ENCODE results near the gene SLC2A9.

The SLC2A9 gene

DNA sequence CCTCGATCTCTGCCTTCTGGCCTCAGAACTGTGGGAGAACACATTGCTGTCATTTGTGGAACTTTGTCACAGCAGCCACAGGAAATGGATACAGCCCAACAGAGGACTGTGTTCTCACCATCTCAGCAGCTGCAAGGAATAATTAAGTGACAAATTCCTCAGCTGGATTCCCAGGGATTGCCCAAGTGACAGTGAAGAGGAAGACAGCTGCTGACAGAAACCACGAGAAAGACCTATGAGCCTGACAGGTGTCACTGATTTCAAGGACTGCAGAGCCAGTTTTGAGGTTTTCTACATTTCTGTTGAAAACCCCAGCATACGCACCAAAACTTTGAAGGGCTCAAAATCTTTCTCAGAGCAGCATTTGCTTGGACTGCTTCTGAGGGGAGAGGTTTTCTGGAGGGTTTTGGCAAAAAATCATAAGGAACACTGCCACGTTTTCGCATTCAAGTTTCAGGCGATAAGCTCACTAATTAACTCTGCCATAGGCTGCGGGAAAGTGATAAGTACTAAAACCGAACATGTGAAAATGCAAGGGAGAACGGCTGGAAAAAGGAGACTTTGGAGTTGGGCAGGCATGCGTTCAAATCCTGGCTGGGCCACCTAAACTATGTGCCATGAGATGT lies 151.0 kb downstream of the SLC2A9 start:
- H3K4me3 ChIP-seq: no peak overlapping the region
- no peak overlapping the region for H3K27ac ChIP-seq

DNA sequence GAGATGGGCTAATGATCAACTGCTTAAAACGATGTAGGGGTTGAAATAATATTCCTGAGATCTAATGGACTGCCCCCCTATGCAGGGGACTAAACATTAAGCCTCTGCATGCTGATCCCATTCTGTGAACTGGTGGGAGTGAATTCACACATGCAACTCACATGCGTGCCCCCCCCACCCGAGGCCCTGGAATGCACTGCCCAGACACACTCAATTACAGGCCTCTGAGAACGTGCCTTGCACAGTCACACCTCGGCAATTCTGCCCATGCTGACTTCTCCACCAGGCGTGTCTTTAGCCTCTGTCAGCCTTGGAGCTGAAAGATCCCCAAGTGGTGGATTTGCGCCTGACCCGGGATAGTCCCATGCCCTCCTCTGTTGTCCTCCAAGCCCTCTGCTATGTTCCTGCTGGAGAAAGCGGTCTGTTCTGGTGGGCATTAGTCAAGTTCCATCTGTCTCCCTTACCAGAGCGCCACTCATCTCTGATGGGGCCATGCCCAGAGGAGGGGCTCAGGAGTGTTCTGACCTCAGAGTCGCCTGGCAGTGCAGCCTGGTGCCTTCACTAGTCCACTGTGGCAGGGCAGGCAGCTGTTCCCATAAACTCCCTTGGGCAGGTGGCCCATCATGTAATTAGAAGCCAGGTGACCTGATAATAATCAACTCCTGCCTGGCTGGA lies 153.4 kb downstream of the SLC2A9 start:
- Histone ChIP-seq H3K27ac (no peak overlapping the region), H3K4me3 (no peak overlapping the region)

DNA sequence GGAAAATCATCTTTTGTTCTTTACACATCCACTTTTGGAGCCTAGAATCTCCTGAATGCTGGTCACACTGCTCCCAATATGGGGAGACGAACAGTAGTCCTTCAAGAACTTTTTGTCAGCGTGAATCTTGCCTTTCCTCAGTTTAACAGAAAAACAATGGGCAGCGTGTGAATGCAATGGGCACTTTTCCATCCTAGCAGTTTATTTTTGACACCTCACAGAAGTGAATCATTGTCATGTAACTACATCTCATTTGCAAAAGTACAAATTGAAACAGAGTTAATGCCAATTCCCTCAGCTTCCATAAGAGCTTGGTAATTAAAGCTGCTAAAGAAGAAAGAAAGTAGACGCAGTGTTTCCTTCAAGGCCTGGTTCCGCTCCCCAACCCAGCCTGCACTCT lies 154.4 kb downstream of the SLC2A9 start:
- Histone ChIP-seq H3K27ac (no peak overlapping the region), H3K4me3 (no peak overlapping the region)

DNA sequence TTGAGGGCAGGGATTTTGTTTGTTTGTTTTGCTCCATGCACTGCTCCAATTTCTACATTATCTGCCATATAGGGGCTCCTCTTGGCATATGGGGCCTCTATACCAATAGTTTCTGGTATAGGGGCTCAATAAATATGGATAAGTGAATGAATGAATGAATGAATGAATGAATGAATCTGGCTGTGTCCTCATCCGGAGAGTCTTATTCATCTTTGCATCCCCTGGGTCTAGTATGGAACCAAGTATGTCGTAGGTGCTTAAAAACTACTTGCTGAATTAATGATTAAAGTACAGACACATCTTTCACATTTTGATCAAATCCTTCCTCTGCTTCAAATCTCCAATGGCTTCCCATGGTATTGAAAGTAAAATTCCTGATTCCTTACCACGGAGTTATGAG lies 159.7 kb downstream of the SLC2A9 start:
- Histone ChIP-seq H3K27ac (no peak overlapping the region), H3K4me3 (no peak overlapping the region)

DNA sequence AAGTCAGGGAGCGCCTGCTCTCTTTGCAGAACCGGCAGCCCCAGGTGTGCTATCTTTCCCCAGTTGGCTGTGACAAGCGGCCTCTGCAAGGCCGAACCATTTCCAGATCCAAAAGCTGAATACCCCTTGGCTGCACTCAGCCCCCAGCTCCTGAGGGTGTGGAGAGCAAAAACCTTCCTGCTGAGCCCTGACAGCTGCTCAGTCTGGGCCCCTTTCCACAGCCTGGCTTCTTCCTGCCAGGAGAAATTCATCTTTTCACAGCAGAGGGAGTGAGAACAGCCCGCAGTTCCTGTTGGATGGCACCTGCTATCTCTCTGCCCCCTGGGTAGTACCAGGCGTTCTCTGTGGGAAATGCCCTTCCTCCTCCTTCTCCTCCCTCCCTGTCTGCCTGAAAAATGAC lies 161.5 kb downstream of the SLC2A9 start:
- no peak overlapping the region for H3K4me3 ChIP-seq

DNA sequence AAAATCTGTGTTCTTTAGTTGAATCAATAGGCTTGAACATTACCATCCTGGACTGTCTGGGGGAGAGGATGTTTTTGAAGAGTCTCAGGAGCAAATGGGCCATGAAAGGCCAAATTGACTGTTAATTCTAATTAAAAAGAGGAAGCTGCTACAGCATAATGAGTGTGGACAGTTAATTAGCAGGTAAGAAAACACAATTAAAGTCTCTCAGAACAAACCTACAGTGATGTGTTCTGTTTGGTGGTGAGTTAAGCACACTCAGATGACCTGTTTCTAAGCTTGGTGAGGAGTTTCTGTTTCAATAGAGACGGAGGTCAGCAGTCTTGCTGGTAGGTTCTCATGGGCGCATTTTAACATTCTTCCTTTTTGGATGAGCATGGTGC lies 171.8 kb downstream of the SLC2A9 start:
- Histone ChIP-seq H3K4me3 (no peak overlapping the region), H3K27ac (no peak overlapping the region)

More for the DNA sequence above, 161.5 kb downstream of the SLC2A9 start:
- H3K27ac ChIP-seq: no peak overlapping the region

DNA sequence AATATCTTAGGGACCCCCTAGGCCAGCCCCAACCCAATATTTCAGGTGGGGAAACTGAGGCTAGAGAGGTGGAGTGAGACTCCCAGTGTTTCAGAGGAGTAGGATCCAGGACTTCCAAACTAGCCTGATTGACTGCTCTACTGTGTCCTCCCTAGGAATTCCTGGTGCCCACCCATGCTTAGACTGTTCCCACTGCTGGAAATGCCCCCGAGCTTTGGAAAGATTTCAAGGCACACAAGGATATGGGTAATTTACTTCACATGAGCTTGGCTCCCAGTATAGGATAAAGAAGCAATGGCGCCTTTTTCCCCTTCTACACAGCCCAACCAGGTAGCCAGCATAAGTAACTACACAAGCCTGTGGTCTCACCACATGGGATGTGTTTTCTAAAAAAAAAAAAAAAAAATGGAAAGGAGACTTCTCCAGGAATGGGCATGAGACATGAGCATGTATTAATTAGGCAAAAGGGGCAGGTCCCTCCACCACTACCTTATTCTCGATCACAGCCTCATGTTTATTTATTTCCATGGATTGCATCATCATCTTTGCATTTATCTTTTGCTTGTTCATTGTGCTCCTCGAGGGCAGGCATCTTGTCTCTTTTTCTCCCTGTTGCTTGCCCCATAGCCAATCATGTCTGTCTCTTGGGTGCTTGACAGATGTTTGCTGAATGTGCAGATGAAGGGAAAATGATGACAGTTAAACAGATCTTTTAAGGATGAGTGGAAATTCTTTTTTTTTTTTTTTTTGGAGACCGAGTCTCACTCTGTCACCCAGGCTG lies 173.1 kb downstream of the SLC2A9 start:
- Histone ChIP-seq H3K27ac (no peak overlapping the region), H3K4me3 (no peak overlapping the region)

DNA sequence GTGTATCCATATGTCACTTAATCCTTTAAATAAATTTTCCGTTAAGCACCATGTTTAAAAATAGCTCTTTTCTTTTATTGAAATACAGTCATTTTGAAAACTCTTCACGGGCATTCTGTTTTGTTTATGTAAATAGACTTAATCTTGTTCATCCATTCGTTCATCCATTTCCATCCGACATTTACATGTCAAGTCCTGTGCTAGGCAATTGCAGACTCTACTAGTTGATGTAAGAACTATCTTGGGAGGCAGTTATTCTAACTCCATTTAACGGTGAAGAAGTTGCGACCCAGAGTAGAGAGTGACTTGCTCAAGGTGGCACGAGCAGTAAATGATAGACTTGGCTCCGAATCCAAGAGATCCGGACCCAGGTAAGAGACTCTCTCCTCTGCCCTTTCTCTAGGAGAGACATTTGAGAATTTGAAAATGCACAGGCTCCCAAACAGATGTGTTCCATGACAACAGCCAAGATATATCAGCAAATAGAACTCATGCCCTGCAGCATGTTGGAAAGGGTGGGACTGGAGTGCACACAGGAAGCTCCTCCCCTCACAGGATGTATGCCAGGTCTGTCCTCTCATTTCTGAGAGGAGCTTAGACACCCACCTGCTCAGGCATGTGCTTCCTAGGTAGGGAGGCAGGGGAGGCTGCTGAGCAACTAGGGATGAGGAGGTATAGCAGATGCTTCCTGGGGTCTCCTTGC lies 175.4 kb downstream of the SLC2A9 start:
- Histone ChIP-seq H3K27ac (no peak overlapping the region), H3K4me3 (no peak overlapping the region)

DNA sequence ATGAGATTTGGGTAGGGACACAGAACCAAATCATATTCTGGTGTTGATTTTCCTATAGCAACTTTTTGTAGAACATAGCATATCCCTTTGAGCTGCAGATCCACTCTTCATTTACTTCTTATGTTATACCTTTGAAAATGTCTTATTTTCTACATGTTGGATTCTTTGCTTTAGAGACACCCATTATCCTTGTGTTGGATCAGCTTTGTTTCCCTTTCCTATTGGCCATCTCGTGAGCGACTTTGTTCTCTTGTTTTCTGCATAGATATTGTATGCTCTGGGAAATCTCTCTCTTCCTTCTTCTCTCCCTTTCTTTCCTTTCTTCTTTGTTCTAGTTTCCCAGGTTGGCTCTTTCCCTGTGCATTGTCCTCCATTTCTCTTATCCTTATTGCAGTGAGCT lies 180.2 kb downstream of the SLC2A9 start:
- no peak overlapping the region for H3K27ac ChIP-seq
- H3K4me3 ChIP-seq: no peak overlapping the region

DNA sequence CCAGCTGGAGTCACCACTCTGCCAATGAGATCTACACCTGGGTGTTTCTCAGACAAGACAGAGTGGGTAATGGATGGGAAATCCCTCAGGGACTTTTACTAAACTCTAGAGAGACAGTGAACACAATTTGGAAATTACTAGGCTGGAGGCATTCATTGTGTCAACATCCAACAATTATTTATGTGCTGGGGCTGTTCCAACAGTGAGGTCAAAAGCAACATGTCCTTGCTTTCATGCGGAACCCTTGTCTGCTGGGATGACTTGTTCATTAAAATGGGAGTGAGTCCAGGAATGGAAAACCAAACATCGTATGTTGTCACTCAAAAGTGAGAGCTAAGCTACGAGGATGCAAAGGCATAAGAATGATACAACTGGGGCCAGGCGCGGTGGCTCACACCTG lies 185.9 kb downstream of the SLC2A9 start:
- Histone ChIP-seq H3K27ac (no peak overlapping the region), H3K4me3 (no peak overlapping the region)

DNA sequence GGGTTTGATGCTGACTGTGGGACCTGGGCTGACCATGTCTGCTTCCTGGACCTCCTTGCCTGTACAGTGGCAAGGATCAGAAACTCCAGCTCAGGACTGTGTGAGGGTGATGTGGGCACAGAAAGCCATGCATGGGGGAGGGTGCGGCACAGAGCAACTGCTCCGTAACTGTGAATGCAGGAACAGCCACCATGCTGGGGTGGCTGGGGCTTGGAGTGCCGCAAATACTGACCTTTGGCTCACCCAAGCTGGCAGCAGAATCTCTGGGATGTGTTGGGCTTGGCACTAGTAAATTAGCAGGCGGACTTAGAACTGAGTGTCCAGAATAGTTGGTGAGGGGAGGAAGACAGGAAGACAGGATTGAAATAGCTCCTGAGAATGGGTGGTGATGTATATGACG lies 187.9 kb downstream of the SLC2A9 start:
- H3K4me3 ChIP-seq: no peak overlapping the region
- no peak overlapping the region for H3K27ac ChIP-seq

DNA sequence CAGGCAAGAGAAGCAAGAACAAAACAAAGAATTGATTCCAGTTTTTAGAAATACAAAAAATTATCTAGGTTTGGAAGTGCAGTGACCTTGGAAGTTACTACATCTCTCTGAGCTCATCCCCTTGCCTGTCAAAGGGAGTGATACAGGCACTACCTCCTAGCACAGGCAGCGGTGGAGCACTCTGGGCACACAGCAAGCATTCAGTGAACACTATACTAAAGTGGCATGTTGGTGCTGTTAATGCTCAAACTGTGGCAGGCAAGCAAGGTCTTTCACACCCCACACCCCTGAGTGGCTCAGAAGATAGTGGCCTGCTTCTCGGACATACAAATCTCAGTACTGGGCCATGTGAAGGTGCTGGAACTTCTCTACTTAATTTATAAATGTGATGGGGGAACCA lies 188.7 kb downstream of the SLC2A9 start:
- H3K27ac ChIP-seq: no peak overlapping the region
- no peak overlapping the region for H3K4me3 ChIP-seq

DNA sequence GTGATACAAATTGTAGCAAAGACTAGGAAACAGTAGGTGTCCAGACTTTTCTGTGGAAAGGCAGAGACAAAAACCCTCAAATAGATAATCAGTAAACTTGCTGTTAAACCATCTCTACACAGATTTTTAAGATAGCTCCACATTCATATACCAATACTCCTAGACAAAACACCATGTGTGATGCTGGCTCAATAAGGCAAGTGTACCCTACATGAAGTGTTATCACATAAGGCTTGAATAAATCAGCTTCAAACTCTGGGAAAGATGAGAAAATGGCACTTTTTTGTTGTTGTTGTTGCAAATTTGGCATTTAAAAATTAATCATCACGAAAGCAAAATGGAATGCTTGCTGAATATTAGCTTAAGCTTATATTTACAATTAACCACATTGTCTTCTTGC lies 194.7 kb downstream of the SLC2A9 start:
- Histone ChIP-seq H3K4me3 (no peak overlapping the region), H3K27ac (no peak overlapping the region)

DNA sequence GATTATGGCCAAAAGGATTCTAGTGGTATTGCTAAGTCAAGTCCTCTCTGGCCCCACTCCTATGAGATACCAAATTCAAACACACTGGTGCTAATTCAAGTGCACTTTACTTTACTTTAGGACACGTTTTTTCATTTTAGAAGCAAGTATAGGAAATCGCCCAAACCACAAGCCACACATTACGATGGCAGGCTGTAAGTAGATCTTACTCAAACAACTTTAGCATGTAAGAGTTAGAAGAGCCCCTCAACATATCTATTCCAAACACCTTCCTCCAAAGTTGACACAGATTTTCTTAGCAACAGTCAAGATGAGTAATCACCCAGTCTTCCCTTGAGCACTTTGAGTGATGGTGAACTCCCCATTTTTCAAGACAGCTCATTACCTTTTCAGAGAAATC lies 196.2 kb downstream of the SLC2A9 start:
- Histone ChIP-seq H3K27ac (no peak overlapping the region), H3K4me3 (no peak overlapping the region)

DNA sequence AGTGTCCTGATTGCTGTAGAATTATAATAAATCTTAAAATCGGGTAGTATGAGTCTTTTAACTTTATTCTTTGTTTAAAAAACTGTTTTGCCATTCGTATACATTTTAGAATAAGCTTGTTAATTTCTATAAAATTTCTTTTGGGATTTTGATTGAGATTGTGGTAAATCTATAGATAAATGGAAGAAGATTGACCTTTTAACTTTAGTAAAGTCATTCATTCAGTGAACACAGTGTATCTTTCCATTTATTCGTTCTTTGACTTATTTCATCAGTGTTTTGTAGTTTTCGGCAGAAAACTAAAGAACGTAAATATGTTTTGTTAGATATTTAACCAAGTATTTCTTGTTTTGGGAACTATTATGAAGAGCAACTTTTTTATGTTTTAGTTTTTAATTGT lies 201.0 kb downstream of the SLC2A9 start:
- no peak overlapping the region for H3K4me3 ChIP-seq
- H3K27ac ChIP-seq: no peak overlapping the region

DNA sequence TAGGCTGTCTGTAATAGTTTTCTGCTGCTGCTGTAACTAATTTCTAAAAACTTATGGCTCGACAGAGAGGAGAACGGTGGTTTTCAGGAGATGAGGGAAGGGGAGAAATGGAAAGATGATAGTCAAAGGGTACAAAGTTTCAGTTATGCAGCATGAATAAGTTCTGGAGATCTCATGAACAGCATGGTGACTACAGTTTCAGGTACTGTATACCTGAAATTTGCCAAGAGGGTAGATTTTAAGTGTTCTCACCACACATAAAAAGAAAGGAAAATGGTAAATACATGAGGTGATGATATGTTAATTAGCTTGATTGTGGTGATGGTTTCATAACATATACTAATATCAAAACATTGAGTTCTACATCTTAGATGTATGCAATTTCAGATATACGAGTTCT lies 205.0 kb downstream of the SLC2A9 start:
- H3K4me3 ChIP-seq: no peak overlapping the region

DNA sequence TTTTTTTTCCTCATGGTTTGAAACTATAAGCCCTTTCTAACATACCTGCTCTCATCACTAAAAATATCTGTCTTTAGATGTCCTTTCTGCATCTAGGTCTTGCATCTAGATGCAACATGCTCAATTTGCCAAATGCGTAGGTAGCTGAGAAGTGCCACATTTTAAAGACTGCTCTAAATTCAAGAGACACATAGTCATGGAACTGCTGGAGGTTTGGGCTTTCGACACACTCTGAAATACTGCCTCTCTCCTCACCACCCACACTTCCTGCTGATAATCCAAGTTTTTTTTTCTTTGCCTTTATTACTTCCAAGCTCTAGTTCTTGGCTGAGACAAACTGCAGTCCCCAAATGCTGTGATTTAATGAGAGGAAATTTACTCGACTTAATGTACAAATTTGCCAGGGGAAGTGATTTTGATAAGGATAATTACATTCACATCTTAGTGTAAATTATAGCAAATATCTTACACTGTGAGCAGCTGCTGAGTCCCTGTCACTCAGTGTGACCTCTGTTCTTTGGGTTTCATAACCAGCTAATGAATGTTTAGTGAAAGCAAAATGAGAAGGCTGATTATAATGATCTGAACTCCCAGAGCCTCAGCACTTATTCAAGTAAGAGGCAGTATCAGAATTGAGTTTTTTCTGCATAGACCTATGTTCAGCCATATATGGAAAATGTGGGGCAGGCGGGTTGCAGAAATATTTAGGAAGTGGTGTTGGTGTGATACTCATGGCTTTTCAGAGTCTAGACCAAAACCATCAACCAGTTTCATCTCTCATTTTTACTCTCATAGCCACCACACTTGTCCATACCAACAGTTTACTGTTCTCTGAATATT lies 208.6 kb downstream of the SLC2A9 start:
- H3K4me3 ChIP-seq: no peak overlapping the region
- H3K27ac ChIP-seq: no peak overlapping the region

More for the DNA sequence above, 205.0 kb downstream of the SLC2A9 start:
- no peak overlapping the region for H3K27ac ChIP-seq

DNA sequence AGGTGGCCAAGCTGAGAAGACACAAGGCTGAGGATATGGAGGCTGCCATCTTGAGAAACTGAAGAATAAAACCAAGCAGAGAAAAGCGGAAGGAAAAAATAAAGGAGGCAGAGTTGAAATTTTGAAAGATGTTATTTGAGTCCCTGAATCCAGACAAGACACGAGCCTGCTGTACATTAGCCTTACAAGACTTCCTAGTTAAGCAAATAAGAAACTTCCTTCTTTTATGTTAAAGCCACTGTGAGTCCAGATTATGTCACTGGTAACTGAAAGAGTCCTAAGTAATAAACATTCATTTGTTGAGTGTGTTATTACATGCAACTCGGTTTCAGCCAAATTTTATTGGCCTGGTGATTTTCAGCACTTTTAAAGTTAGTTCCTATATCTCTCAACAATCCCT lies 209.5 kb downstream of the SLC2A9 start:
- no peak overlapping the region for H3K4me3 ChIP-seq
- no peak overlapping the region for H3K27ac ChIP-seq

DNA sequence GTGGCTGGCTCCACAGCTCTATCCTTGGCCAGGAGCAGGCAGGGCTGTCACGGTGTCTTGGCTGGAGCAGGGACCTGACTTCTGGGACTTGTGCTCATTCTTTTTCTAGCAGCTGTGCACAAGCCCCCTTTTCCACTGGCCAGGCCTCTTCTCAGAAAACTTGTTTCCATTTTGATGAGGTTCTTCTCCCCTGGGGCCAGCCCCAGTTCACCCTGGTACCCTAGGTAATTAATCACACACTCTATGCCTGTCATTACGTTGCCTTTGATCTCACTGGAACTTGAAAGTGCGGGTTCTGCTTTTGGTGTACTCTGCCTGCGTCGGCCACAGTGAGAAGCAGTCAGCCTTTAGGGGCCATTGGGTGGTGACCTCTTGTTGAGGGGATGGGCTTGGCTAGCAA lies 213.2 kb downstream of the SLC2A9 start:
- H3K27ac ChIP-seq: no peak overlapping the region
- no peak overlapping the region for H3K4me3 ChIP-seq

DNA sequence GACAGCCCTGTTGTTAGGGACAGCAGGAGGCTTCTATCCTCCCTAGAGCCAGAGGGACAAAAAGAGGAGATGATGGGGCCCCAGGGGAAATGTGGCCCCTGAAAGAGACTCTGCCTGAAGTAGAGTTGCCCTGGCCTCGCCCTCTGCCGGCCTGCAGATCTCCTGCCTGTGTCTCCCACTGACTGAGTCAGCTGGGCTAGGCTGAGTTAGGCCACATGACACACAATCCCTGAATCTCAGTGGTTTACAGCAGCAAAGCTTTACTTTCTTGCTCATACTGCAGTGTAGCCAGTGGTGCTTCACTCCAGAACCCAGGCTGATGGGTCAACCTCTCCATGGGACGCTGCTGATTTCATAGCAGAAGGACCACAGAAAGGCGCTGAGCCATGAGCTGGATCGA lies 216.4 kb downstream of the SLC2A9 start:
- Histone ChIP-seq H3K27ac (peak overlapping the region in 1 of 21 experiments; percentile 33), H3K4me3 (no peak overlapping the region)

Measured in skin epidermis (tissue), 12 donors.